GM19023 (cell line): ENCODE results near the gene SVIL.
"Not testable (repeated sequence)": the region's sequence is repeated elsewhere in the genome, so short reads cannot be mapped to it uniquely, and the experiment has no call there.

Experiments
- ATAC-seq: cut with Tn5 transposase; IDR thresholded peaks from one replicate; pipeline ENCODE4 v1.9.1; 2021; ENCODE audit warnings: mild to moderate bottlenecking, moderate library complexity; ENCODE audit not compliant: unreplicated experiment

Gene SVIL

DNA sequence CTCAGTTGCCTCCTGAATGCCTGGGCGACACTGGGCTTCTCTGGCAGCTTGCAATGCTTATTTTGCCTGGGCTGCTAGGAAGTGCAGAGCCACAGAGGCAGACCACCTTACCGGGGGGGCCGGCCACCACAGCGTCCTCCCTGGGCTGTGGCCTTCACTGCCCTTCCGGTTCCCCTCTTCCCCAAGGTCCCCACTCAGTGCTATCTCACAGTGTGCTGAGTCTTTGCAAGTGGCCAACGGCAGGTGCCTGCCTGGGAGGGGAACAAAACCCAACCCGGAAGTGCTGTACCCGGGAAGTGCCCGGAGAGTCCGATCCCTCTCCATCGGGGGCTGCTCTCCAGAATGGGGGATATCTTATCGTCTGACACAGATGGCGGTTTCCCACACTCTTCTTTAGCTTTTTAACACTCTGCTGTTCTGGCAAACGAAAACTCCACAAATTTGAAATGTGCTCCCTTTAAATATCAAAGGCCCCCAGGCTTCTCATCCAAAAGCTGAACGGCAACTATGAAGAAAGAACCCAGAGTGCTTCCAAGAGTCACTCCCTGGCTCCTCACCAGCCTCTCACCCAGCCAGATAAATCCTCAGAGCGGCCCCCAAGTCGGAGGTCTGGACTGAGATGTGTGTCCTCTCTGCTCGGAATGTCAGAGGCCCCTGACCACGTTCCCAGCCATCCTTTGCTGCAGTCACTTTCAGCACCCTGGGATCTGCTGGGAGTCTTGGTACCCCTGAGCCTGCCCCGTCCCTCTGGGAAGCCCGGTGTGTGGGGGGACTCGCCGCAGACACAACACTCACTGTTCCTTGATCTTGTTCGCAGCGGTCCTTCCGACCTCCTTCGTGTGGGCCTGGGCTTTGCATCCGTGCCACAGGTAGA, 165.1 kb downstream of the SVIL start:
- no peak for ATAC-seq

DNA sequence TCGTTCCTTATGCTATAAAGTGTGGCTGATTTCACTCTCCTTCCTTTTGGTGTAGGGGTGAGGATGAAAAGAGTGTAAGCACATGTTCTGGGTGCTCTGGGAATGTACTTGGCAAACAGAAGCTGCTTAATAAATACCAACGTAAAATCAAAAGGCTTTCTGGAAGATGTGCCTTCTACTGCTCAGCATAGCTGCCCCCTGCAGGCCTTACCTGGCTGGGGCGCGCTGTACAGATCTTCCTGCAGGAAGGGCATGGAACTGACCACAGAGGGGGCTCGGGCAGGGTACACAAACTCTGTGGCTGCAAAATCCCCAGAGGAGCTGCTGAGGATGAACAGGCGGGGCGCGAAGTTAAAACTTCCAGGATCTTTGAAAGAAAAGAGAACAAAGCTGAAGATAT, 169.4 kb downstream of the SVIL start:
- no peak for ATAC-seq

DNA sequence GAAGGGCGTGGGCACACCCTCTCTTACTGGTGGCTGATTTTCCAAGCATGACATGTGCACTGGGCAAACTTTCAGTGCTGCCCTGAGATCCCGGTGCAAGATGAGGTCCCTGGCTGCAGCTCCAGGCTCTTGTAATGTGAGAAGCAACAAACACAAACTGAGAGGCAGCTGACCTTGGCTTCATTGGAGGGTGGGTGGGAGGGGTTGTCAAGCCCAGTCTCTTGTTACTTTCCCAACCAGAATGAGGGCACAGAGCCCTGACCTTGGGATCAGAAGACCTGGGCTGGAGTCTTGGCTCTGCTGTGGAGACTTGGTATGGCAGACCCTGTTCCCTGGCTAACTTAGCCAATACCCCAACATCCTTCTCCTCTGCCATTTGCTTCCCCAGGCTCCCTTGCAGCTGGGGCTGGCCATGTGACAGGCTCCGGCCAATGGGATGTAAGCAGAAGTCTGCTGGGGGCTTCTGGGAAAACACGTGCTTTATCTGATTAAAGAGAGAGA, 170.1 kb downstream of the SVIL start:
- ATAC-seq = not testable (repeated sequence)

DNA sequence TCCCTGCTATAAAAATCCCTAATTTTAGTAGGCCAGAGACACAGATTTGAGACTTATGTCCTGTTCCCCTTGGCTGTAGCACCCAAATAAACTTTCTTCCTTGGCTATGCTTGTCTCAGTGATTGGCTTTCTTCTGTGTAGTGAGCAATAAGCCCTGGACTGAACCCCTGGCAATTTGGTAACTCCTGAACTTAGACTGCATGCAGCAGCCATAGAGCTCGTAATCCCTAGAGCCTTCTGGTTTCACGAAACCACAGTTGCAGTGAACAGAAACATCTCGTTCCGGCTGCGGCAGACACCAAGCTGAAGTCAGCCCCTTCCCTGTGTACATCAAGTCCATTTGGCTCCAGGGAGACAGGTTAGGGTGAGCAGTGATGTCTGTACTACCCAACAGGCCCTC, 173.7 kb downstream of the SVIL start:
- no peak for ATAC-seq

DNA sequence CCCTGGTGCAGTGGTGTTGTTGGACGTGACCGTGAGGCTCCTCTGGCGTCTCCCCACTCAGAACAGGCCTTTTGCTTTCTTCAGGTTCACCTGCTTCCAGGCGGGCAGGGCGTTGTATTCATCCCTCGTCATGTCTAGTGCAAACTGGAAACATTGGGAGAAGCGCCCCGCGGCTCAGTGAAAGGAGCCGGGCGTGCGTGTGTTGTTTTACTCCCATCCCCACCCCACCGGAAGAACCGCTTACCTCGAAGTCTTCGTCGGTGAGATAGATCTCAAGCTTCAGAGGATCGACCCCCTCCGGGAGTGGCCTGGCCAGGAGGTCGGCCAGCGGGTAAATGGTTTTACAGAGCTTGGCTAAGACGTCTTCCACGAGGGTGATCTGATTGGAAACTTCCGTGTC, 176.6 kb downstream of the SVIL start:
- ATAC-seq = not testable (repeated sequence)

DNA sequence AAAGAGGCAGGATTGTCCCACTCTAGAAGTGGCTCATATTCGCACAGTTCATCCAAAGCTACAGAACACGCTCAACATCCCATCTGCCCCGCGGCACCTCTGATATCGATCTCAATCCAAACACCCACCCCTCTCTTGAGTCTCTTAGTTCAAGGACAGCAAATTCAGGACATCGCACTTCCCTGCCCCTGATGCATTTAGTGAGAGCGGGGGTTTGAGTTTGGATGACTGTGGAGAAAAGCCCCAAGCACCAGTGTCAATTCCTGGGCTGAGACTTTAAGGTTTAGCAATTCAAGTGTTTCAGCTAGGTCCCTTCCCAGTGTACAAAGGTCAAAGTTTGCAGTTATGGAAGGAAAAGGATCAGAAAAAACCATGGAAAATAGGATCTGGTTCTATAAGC, 179.7 kb downstream of the SVIL start:
- ATAC-seq = no peak

DNA sequence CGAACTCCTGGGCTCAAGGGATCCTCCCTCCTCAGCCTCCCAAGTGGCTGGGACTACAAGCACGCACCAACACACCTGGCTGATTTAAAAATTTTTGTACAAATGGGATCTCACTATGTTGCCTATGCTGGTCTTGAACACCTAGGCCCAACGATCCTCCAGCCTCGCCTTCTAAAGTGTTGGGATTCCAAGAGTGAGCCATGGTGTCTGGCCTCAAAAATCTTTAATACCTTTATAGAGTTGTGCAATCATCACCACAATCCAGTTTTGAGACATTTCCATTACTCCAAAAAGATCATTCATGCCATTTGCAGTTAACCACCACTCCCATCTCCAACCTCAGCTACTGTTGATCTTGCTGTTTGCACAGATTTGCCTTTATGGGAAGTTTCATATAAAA, 180.5 kb downstream of the SVIL start:
- no peak for ATAC-seq

DNA sequence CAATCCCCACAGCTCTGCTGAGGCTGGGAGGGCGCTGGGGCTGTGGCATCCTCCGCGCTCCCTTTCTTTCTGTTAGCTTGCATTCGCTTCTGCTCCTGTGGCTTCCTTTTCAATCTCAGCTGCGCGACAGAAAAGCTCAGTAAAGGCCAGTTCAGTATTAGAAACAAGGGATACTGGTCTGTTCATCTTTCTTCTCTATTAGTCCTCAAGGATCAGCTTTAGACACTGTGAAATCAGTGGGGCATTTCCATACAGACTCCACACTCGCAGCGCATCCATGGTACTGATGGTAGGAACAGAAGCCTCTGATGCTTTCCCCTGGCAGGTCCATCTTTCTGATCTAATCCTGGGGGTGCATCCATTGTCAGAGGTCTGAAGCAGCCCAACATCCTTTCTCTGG, 182.2 kb downstream of the SVIL start:
- no peak for ATAC-seq

DNA sequence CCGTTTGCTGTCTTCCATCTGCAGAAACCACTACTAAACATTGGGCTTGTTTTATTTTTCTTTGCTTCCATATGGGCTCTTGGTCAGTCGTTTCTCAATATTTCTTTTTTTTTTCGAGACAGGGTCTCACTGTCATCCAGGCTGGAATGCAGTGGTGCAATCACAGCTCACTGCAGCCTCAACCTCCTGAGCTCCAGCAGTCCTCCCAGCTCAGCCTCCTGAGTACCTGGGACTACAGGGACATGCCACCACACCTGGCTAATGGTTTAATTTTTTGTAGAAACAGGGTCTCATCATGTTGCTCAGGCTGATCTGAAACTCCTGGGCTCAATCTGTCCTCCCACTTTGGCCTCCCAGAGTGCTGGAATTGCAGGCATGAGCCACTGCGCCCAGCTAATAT, 182.8 kb downstream of the SVIL start:
- no peak for ATAC-seq

DNA sequence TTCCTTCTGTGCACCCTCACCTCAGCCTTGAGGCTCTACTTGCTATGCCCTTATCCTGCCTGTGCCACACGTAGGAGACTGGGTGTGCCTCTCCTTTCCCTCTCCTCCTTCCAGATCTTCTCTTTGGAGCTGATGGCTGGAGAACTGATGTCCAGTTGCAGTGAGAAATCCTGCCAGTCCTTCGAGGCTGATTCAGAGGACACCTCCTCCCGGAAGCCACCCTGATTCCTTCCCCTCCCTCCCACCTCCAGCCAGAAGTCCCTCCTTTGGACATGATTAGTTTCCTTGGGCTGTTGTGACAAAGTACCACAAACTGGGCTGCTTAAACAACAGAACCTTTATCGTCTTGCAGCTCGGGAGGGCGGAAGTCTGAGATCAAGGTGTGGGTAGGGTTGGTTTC, 184.4 kb downstream of the SVIL start:
- no peak for ATAC-seq

DNA sequence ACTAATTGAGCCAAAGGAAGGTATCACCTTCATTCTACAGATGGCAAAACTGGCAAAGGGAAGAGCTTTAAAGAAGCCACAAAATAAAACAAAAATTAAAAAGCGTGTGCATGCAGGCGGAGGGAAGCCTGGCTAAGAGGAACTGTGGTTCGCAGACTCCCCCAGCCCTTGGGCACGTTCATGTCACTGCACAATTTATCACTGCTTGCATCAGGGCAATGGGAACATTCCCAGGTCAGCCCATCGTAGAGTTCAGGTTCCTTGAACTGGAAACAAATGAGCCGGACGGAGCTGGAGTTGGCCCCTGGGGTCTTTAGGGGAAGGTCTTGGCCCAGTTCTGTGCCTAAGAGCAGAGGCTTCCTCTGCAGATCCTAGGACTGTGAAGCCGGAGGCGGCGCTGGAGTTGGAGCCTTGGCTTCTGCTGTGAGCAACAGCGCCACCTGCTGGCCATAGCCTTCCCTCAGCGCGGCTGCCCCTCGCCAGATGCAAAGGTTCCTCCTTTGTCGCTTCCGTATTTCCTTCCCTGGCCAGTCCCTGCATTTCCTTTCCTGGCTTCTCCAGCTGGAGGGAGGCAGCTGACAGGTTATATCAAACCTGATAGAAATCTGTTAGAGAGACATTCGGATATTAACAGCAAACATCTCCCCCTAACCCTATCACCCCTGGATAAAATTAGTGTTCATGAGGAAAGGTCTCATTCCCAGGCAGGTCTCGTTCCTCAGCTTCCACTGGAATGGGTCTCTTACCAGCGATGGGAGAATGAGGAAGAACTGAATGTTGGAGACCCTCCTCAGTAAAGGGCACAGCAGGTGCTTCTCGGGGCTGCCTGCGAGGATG, 185.8 kb downstream of the SVIL start:
- ATAC-seq = peak; percentile 91

DNA sequence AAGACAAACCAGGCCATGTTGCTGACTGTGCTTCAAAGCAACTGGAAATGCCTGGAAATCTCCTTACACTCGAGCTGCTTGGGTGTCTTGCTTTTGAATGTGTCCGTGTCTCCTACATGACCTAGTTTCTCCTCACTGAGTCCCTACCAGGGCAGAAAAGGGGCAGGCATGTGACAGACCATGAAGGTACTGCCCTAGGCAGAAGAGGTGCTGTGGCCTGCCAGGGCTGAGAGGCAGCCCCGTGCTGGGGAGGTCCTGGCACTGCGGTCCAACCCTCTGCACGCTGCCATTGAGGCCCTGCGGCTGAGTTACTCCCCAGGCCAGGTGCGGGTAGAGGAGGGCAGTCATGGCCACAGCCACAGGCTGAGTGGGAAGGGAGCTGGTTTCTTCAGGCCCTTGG, 186.6 kb downstream of the SVIL start:
- no peak for ATAC-seq

DNA sequence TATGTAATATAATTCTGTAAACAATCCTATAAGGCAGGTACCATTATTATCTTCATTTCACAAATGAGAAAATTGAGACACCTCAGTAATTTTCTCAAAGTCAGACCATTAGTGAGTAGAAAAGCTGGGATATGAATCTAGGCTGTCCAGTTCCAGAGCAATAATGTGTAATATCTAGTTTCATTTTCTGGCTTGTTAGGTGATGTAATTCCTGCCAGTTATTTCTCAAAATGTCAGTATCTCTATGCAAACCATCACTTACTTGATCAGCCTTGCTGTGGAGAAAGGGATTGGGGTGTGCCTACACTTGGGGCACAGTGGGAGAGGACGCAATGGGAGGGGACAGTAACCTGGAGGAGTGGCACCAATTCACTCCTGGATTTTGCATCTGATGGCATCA, 188.4 kb downstream of the SVIL start:
- ATAC-seq = no peak

DNA sequence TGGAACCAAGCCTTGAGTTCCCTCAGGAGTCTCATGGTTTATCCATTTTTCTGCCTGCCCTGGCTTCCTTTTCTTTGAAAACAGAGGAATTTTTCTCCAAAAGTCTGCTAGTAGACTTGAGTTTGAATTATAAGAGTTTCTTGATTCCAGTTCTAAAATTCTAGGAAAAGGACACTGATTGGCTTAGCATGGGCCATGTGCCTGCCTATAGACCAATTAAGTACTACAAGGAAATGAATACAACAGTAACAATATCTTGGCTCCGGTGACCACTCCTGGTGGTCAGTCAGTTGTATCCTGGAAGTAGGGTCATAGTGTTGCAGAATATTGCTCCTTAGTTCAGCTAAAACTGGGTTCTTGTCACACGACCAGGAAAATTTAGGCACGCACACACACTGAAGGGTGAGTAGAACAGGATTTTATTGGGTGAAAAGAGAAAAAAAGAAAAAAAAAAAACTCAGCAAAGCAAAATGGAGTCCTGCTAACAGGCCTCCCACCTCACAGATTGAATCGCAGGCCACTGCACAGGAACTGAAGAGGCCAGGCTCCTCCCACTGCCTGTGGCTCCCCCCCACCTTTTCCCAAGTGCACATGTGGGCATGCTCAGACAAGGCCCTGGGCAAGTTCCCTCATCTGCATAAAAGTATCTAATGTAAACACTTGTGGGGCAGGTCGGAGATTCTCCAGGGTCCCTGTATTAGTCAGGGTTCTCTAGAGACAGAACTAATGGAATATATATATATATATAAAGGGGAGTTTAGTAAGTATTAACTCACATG, 190.8 kb downstream of the SVIL start:
- no peak for ATAC-seq

DNA sequence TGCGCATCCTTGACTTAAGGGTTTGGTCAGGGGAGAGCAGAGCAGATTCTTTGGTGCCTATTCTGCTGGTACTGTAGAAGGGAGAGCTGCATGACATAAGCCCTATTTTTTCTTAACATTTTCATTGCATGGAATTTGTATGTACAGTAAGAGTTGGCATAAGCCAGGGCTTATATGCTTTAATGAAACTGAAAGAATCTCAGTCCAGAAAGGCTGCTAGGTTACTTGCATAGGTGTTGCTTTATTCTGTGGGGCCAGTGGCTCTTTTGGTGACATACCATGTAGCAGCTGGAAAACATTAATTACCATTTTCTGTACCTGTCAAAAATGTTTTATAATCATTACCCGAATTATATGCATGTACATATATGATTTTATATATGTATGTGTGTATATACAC, 193.8 kb downstream of the SVIL start:
- ATAC-seq = no peak

DNA sequence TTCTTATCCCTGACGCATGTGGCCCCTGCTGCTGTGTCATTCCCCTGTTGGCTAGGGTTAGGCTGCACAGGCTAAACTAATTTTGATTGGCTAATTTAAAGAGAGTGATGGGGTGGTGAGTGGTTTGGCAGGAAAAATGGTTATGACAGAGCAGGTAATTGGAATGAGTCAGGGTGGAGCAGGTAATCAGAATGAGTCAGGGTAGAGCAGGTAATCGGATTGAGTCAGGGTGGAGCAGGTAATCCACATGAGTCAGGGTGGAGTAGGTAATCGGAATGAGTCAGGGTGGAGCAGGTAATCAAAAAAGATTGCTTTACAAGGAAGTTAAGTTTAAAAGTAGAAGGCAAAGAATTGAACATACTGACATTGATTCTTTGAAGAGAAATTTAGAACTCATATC, 195.8 kb downstream of the SVIL start:
- not testable (repeated sequence) for ATAC-seq

DNA sequence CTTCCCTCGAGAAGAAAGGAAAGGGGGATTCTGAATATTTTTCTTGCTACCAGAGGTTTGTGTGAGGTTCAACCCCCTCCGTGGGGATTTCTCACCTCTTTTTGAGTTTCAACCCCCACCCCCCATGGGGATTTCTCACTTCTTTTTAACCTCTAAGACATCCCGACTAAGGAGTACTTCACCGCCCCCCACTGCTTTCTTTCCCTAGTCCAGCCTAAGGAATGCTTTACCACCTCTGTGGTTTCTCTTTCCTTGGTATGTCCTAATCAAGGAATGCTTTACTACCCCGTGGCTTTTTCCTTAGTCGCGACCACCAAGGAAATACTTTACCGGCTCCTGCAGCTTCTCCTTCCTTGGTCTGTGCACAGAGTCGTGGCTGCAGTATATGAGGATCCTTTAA, 196.5 kb downstream of the SVIL start:
- ATAC-seq = no peak

DNA sequence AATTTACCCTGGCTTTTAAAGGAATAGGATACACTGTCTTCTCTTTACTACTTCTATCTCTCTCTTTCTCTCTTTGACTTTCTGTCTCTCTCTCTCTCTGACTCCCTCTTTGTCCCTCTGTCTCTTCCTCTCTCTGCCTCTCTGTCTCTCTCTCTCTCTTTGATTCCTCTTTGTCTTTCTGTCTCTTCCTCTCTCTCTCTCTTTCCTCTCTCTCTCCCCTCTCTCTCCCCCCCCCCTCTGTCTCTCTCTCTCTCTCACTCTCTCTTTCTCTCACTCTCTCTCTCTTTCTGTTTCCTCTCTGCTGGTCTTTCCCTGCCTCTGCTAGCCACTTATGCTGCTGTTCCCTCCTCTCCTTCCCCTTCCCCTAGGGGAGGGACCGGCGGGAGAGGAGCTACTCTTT, 196.9 kb downstream of the SVIL start:
- ATAC-seq = no peak

DNA sequence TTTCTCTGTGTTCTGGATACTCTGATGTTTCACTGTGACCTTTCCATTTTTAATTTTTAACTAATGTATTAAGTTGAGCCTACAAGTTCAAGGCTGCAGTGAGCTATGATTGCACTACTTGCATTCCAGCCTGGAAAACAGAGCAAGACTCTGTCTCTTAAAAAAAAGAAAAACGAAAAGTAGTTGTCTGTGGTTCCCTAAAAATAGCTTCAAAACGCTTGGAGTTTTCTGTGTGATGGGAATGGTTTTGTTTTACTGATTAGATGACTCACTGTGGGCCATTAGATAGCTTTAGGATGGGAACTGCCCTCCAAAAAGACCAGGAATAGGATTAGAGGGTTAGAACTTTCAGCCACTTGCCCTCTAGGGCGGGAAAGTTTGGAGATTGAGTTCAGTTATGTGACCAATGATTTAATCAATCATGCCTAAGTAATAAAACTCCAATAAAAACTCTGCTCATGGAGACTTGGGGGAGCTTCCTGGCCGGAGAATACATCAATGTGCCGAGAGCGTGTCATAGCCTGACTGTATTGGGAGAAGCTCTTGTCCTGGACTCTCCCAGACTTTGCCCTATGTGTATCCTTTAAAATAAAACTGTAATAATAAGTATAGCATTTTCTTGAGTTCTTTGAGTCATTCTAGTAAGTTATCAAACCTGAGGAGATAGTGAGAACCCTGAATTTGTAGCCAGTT, 198.8 kb downstream of the SVIL start:
- ATAC-seq = no peak

DNA sequence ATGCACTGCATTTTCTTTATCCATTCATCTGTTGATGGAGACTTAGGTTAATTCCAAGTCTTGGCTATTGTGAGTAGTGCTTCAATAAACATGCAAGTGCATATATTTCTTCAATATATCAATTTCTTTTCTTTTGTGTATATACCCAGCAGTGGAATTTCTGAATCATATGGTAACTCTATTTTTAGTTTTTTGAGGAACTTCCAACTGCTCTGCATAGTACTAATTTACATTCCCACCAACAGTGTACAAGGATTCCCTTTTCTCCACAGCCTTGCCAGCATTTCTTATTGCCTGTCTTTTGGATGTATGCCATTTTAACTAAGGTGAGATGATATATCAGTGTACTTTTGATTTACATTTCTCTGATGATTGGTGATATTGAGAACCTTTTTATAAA, 200.7 kb downstream of the SVIL start:
- no peak for ATAC-seq

DNA sequence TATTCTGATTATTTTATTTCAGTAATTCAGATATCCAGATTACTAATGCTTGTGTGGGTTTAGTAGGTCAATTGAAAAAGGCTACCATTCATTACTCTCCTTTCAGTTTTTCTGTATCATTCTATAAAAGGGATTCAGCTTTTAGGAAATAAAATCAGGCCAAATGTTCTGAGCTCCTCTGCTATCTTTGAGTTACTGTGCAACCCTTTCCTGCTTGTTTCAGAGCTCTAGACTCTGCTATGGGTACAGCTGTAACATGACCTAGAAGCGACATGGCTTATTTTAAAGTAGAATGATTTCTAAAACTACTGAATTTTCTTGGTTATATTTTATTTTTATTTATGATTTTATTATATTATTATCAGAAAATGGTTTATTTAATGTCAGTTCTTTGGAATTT, 203.1 kb downstream of the SVIL start:
- no peak for ATAC-seq
